ENCODE results near the gene CENPS.
A peak's percentile ranks its signal among the peaks of the same experiment; 100 is the strongest.
"Not testable (repeated sequence)": the region's sequence is repeated elsewhere in the genome, so short reads cannot be mapped to it uniquely, and the experiment has no call there.

The CENPS gene

GRCh38 chr1:10430216-10431069 is at the start of gene CENPS:
Gene CENPS (plus strand): TSS chr1:10430433. CDS start chr1:10430518, 85 bp downstream.
- DNase-seq (ENCODE audit: low read depth, low spot score), result peak; percentile 95

GRCh38 chr1:10380594-10381275 is 49.5 kb upstream of the CENPS start:
- no peak for DNase-seq (ENCODE audit: low read depth, low spot score)

GRCh38 chr1:10383630-10384029 is 46.6 kb upstream of the CENPS start:
- no peak for DNase-seq (ENCODE audit: low read depth, low spot score)

- no peak for DNase-seq (ENCODE audit: low read depth, low spot score)
Measured at GRCh38 chr1:10384219-10384618, 46.0 kb upstream of the CENPS start.

DNA sequence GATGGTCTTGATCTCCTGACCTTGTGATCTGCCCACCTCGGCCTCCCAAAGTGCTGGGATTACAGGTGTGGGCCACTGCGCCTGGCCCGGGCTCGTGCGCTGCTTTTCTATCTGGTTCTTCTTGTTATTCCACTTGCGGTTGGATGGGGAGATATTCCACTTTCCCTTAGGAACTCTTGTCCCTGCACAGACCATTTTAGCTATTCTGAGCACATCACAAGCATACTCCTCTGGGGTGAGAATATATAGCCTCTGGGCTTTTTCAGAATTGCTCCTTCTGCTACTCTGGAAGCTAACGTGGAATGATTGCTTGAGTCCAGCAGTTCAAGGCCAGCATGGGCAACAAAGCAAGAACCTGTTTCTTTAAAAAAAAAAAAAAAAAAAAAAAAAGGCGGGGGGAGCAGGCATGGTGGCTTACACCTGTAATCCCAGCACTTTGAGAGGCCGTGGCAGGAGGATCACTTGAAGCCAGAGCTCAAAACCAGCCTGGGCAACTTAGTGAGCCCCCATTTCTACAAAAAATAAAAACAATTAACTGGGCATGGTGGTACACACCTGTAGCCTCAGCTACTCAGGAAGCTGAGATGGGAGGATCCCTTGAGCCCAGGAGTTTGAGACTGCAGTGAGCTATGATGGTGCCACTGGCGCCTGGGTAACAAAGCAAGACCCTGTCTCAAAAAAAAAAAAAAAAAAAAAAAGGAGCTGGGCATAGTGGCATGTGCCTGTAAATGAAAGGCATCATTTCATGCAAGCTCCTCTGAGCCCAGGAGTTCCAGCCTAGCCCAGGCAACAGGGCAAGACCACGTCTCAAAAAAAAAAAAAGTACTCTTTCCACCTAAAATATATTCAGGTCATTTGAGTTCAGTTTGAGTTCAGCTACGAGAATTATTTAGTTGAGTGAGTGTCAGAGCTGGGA is 43.2 kb upstream of the CENPS start:
- peak; percentile 64 for DNase-seq (ENCODE audit: low read depth, low spot score)

DNA sequence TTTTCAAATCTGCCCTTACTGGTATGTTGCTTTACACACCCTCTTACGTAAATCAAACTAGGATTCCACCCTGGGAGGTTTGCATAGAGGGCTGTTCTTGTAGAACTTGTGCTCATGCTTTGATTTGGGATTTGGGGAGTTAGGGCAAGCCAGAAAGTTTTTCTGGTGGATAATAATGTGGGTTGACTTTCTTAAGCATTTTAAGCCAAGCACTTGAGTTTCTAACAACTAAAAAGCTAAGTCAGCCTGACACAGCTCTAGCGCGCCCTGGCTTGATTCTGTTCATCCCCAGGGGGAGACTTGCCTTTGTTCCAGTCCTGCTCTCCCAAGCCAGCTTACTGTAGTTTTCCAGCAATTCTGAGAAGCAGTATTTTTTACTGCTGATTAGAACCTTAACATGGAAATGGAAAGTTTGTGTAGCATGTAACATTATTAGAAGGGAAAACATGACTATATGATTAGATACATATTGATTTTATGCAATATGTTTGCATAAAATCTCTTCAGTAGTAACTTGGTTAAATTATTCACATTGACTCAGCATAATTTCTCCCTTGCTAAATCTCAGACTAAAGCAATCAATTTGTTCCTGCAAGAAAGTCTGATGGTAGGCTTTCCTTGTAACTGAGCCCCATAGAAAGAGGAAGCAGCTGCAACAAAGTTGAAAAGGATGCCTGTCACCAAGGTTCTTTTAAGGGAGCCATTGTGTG is 42.4 kb upstream of the CENPS start:
- DNase-seq (ENCODE audit: low read depth, low spot score), result peak; percentile 42

- DNase-seq (ENCODE audit: low read depth, low spot score), result no peak
Measured at GRCh38 chr1:10388387-10388715, 41.9 kb upstream of the CENPS start.

DNA sequence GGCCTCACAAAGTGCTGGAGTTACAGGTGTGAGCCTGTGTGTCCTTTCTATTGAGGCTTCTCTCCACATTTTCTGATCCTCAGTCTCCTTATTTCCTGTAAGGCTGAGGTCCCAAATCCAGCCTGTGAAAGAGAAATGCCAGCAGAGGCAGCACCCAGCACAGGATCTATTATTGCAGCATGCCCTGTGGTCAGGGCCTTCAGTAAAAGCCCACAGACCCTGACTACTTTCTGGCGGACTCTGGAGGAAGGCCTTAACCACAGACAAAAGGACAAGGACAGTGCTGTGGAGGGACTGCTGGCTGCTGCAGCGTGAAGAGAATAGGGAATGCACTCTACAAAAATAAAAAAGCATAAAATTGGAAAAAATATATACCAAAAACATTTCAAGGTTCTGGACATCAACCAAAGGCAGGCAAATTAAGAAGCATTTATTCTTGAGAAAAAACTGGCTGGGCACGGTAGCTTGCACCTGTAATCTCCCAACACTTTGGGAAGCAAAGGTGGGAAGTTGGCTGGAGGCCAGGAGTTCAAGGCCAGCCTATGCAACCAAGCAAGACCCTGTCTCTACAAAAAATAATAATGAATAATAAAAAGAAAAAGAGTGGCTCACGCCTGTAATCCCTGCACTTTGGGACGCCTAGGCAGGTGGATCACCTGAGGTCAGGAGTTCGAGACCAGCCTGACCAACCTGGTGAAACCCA is 40.8 kb upstream of the CENPS start:
- DNase-seq (ENCODE audit: low read depth, low spot score), result no peak

DNA sequence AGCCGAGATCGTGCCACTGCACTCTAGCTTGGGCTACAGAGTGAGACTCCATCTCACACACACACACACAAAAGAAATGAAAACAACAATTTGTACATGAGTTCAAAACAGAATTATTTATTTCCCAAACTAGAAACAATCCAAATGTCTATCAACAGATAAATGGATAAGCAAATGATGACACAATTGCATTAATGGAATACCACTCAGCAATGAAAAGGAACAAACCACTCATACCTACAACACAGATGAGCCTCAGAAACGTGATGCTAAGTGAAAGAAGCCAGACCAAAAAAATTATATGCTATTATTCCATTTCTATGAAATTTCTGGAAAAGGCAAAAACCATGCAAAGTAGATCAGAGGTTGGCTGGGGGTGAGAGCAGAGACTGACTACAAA is 33.4 kb upstream of the CENPS start:
- DNase-seq (ENCODE audit: low read depth, low spot score), result no peak

DNA sequence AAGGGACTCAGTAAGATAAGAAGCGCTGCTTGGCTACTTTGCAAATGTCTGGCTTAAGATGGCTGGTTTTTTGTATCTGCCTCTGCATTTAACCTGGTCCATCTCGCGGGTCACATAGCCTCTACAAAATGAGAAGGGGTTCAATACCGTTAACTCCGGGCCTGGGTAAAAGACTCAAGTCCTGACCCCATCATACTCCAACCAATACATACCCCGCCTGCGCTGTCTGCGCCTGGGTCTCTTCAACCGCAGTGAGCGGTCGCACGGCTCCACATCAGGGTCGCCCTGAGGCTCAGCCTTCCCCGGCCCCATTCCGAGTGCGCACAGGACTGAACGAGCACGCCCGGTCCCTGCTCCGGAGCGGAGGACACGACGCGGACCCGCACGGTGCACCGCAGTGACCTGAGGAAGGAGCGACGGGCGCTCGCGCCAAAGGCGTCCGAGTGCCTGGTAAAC is 31.9 kb upstream of the CENPS start:
- DNase-seq (ENCODE audit: low read depth, low spot score), result no peak

GRCh38 chr1:10398734-10399443 is 31.3 kb upstream of the CENPS start, which contains the start of gene PGD:
Gene PGD (plus strand): TSS chr1:10399064. CDS start chr1:10399118, 54 bp downstream.
- DNase-seq (ENCODE audit: low read depth, low spot score), result peak; percentile 99

- DNase-seq (ENCODE audit: low read depth, low spot score), result no peak
Measured at GRCh38 chr1:10399444-10399941, 30.7 kb upstream of the CENPS start.

DNA sequence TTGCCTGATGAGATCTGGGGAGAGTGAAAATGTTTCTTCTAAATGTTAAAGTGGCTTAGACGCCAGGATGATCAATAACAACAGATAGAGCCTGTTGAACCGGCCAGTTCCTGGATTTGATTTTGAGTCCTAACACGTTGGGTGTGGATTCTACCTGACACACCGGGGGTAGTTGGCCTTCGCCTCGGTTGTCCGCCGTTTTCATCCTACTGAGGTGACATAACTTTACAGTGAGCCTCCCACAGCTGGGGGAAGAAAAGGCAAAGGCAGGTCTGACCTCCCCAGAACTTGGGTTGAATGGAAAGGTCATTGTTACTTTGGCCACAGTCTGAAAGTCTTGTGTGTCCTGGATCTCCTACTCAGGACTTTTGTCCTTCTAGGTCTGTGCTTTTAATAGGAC is 30.2 kb upstream of the CENPS start:
- DNase-seq (ENCODE audit: low read depth, low spot score), result no peak

- DNase-seq (ENCODE audit: low read depth, low spot score), result no peak
Measured at GRCh38 chr1:10401281-10401680, 29.0 kb upstream of the CENPS start.

DNA sequence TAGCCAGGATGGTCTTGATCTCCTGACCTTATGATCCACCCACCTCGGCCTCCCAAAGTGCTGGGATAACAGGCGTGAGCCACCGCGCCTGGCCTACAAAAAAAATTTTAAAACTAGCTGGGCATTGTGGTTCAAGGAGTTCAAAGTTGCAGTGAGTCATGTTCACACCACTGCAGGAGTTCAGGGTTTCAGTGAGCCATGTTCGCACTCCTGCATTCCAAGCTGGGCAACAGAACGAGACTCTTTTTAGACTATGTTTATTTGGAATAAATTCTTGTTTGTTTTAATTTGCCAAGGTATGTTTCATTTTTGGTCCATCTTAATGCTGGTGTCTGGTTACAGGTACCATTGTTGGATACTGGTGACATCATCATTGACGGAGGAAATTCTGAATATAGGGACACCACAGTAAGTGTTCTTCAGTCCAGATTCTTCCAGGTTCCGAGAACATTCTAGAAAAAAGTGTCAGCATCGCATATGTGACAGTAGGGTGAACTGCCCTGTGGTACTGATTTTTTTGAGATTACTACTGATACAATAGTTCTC is 27.4 kb upstream of the CENPS start:
- no peak for DNase-seq (ENCODE audit: low read depth, low spot score)

DNA sequence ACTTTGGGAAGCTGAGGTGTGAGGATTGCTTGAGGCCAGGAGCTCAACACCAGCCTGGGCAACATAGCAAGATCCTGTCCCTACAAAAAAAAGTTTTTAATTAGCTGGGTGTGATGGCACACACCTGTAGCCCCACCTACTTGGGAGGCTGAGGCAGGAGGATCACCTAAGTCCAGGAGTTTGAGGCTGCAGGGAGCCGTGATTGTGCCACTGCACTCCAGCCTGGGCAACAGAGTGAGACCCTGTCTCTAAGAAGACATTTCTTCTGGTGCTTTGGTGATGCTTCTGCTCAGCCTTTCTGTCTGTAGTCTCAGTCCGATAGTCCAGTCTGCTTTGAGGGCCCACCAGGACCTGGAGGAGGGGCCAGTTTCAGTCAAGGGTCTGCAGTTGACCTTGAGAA is 23.0 kb upstream of the CENPS start:
- DNase-seq (ENCODE audit: low read depth, low spot score), result no peak

DNA sequence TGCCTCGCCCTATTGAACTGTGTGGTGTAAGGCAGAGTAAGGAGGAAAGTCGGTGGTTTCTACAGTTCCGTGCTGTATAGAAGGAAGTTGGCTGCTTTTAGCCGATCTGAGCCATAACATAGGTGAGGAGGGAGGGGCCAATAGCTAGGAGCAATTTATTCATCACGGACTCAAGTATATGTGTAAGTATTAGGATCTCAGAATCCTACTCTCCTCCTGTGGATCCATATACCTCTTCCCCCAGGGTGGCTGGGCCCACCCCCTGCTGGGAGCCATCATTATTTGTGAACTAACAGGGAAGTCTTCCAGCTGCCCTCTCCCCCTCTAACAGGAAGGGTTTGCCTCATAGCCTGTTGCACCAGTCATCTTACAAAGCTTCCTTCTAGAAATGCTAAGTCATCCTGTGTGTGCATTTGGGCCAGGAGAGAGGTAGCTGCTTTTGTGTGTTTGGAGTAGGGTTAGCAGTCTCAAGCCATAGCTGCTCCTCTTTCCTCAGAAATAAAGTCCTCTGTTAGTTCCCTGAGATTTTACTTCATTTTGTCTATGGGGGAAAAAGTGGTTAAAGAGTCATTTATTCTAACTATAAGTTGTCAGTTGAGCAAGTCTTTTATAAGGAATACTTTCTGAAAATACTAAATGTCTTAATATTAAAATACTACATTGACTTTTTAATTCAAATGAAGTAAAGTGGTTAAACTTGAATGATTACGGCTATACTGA is 14.9 kb upstream of the CENPS start:
- DNase-seq (ENCODE audit: low read depth, low spot score), result peak; percentile 60

DNA sequence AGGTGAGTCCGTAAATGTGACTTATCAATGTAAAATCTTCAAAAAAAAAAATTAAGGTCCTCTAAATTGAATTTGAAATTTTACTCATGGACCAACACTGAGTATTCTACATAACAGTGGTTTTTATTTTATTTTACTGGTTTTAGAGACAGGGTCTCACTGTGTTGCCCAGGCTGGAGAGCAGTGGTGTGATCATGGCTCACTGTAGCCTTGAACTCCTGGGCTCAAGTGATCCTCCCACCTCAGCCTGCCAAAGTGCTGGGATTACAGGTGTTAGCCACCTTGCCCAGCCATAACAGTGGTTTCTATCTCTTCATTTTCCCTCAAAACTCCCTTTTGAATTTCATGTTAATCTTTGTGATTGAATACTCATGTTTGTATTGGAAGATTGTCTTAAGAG is 14.3 kb upstream of the CENPS start:
- not testable (repeated sequence) for DNase-seq (ENCODE audit: low read depth, low spot score)

- not testable (repeated sequence) for DNase-seq (ENCODE audit: low read depth, low spot score)
Measured at GRCh38 chr1:10418741-10419140, 11.5 kb upstream of the CENPS start.
